Adrenal gland (tissue), 5 donors: ENCODE measurements around the gene ANKRD44.

Source experiments
- CTCF ChIP-seq, 6 experiments: fragments of 450-650 bp in 4 of 6; fragments of 200-600 bp in 2 of 6; sonication (generic) in 1 of 6; IDR thresholded peaks; 1 replicate in 5 of 6; 2 replicates in 1 of 6; pipeline versions ENCODE4 v1.5.1 to v1.8.0; 2016 to 2021; ENCODE audit warnings: antibody characterized with exemption in 6 of 6, mild to moderate bottlenecking in 2 of 6, moderate library complexity in 1 of 6
- POLR2A ChIP-seq, 2 donors: fragments of 450-650 bp; IDR thresholded peaks; one replicate each; pipeline ENCODE4 v1.6.1; 2017; ENCODE audit warnings: antibody characterized with exemption in 2 of 2, mild to moderate bottlenecking in 2 of 2, moderate library complexity in 1 of 2
- donor health status: DM: no; HTN: no; CAD: no.

- no peak for TF ChIP-seq CTCF (IDR thresholded peaks at IDR 0.05)
- no peak for TF ChIP-seq POLR2A (IDR thresholded peaks at IDR 0.05)
Measured at GRCh38 chr2:197138506-197138905, 172.1 kb downstream of the ANKRD44 start.
